ENCODE results near the gene LAPTM4A.

Gene LAPTM4A

GRCh38 chr2:20071397-20072383 lies 20.3 kb upstream of the LAPTM4A start:
- H3K4me3 ChIP-seq (ENCODE audit: low read depth, low read length): no peak overlapping the region

DNA sequence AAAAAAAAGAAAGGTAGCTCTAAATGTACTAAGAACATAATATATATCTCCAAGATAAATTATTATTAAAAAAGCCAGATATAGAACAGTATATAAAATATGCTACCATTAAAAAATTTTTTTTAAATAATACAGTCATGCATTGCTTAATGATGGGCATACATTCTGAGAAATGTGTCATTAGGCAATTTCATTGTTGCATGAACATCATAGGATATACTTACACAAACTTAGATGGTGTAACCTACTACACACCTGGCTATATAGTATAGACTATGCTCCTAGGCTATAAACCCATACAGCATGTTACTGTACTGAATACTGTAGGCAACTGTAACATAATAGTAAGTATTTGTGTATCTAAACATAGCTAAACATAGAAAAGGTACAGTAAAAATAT lies 18.3 kb upstream of the LAPTM4A start:
- DNase-seq (ENCODE audit: low read depth): no peak
- H3K4me3 ChIP-seq (ENCODE audit: low read depth, low read length): no peak overlapping the region
- in situ Hi-C loops (cut with HindIII; ENCODE audit: low sequenced_read_pairs): no loop called here
- TF ChIP-seq, protein P1, sequence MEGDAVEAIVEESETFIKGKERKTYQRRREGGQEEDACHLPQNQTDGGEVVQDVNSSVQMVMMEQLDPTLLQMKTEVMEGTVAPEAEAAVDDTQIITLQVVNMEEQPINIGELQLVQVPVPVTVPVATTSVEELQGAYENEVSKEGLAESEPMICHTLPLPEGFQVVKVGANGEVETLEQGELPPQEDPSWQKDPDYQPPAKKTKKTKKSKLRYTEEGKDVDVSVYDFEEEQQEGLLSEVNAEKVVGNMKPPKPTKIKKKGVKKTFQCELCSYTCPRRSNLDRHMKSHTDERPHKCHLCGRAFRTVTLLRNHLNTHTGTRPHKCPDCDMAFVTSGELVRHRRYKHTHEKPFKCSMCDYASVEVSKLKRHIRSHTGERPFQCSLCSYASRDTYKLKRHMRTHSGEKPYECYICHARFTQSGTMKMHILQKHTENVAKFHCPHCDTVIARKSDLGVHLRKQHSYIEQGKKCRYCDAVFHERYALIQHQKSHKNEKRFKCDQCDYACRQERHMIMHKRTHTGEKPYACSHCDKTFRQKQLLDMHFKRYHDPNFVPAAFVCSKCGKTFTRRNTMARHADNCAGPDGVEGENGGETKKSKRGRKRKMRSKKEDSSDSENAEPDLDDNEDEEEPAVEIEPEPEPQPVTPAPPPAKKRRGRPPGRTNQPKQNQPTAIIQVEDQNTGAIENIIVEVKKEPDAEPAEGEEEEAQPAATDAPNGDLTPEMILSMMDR (IDR thresholded peaks at IDR 0.05; ENCODE audit: low read depth, low read length, missing control alignments): no peak

More at GRCh38 chr2:20071397-20072383, 20.3 kb upstream of the LAPTM4A start:
- DNase-seq (ENCODE audit: low read depth): peak; percentile 91
- TF ChIP-seq, protein P1 (IDR thresholded peaks at IDR 0.05; ENCODE audit: low read depth, low read length, missing control alignments): no peak
- in situ Hi-C loops (cut with HindIII; ENCODE audit: low sequenced_read_pairs): no loop called here

GRCh38 chr2:20067992-20068584 lies 16.7 kb upstream of the LAPTM4A start:
- DNase-seq (ENCODE audit: low read depth): peak; percentile 88
- in situ Hi-C loops (cut with HindIII; ENCODE audit: low sequenced_read_pairs): no loop called here
- H3K4me3 ChIP-seq (ENCODE audit: low read depth, low read length): no peak overlapping the region
- TF ChIP-seq, protein P1 (IDR thresholded peaks at IDR 0.05; ENCODE audit: low read depth, low read length, missing control alignments): no peak

- peak; percentile 23 for DNase-seq (ENCODE audit: low read depth)
- H3K4me3 ChIP-seq (ENCODE audit: low read depth, low read length): no peak overlapping the region
- in situ Hi-C loops (cut with HindIII; ENCODE audit: low sequenced_read_pairs): no loop called here
These were observed 14.6 kb upstream of the LAPTM4A start for GRCh38 chr2:20065885-20066602.

GRCh38 chr2:20064841-20065240 lies 13.4 kb upstream of the LAPTM4A start:
- in situ Hi-C loops (cut with HindIII; ENCODE audit: low sequenced_read_pairs): no loop called here
- no peak overlapping the region for H3K4me3 ChIP-seq (ENCODE audit: low read depth, low read length)
- no peak for DNase-seq (ENCODE audit: low read depth)
- TF ChIP-seq, protein P1 (IDR thresholded peaks at IDR 0.05; ENCODE audit: low read depth, low read length, missing control alignments): no peak

More at GRCh38 chr2:20065885-20066602, 14.6 kb upstream of the LAPTM4A start:
- TF ChIP-seq, protein P1 (IDR thresholded peaks at IDR 0.05; ENCODE audit: low read depth, low read length, missing control alignments): no peak

DNA sequence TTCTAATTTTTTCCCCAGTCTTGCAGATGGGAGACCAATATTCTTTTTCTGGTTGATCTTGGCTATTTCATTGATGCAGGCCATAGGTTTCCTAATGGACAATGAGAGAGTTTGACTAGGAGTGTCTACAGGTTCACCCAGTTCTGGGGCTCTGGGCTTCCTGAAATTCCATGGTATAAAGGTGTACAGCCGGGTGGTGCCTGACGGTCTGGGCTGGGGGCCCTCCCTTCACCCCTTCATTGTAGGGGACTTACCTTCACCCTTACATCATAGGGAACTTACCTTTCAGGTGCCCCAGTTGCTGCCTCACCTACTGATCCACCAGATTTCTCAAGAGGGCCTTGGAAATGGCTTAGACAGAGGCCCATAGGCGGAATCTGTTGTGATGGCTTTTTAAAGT lies 13.0 kb upstream of the LAPTM4A start:
- TF ChIP-seq, protein P1 (IDR thresholded peaks at IDR 0.05; ENCODE audit: low read depth, low read length, missing control alignments): no peak
- DNase-seq (ENCODE audit: low read depth): no peak
- in situ Hi-C loops (cut with HindIII; ENCODE audit: low sequenced_read_pairs): no loop called here
- H3K4me3 ChIP-seq (ENCODE audit: low read depth, low read length): no peak overlapping the region
